ENCODE results near the gene L3MBTL4.

- TF ChIP-seq GATA2 (IDR thresholded peaks at IDR 0.05; ENCODE audit: low read depth, low read length) = no peak
- no peak for TF ChIP-seq GATA3 (IDR thresholded peaks at IDR 0.05; ENCODE audit: low read depth, low read length)
Observed at GRCh38 chr18:6044773-6045172, 369.9 kb downstream of the L3MBTL4 start.
